Brain microvascular endothelial cell (primary cell): ENCODE data around the gene CDKN2D.

Experiments used
- DNase-seq: peaks from one replicate; pipeline ENCODE4 v3.0.0-alpha.2; 2020
- H3K27ac ChIP-seq: fragments of 250-450 bp; sonication (Bioruptor Pico); 2 replicates; pipeline ENCODE4 v1.5.1; 2020; ENCODE audit warnings: mild to moderate bottlenecking, moderate library complexity
- H3K27me3 ChIP-seq: fragments of 250-450 bp; sonication (Bioruptor Pico); replicated peaks from 2 replicates; pipeline ENCODE4 v1.5.1; 2020; ENCODE audit warnings: mild to moderate bottlenecking
- H3K36me3 ChIP-seq: fragments of 250-450 bp; sonication (Bioruptor Pico); replicated peaks from 2 replicates; pipeline ENCODE4 v1.5.1; 2020; ENCODE audit warnings: mild to moderate bottlenecking
- H3K4me3 ChIP-seq: 2 replicates; pipeline ENCODE4 v1.5.1; 2011; ENCODE audit warnings: low read depth, mild to moderate bottlenecking, control low read depth, low read length, moderate library complexity
- CTCF ChIP-seq: IDR thresholded peaks from 2 replicates; pipeline ENCODE4 v1.5.1; 2011; ENCODE audit warnings: low read depth, mild to moderate bottlenecking, moderate library complexity, low read length, control low read depth, inconsistent platforms; ENCODE audit errors: missing control alignments
- in situ Hi-C: cut with HindIII; loops from 2 replicates; pipeline ENCODE4 v1.10.0; 2017; ENCODE audit warnings: low sequenced_read_pairs, low pct_ligation_motif_present

The CDKN2D gene

DNA sequence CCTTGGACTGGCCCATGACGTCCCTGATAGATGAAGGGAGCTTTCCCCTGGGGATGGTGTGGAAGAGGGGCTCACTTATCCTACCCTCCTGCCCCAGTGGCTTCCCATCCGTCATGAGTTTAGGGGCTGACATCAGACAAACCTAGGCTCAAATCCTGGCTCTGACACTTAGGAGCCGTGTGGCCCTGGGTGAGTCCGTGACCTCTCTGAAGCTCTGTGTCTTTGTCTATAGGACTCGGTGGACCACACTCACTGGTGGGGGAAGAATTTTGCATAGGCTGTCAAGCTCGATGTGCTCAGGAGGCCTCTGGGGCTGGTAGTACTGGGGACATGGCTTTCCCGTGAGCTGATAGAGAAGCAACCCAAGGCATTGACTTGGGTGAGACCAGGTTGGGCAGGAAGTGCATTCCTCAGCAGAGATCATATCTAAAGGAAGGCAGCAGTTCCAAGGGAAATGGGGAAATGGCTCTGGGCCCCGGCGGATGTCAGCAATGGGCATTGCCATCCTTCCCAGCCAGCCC, 35.7 kb upstream of the CDKN2D start:
- no peak overlapping the region for H3K4me3 ChIP-seq
- in situ Hi-C loops: no loop called here
- no peak for TF ChIP-seq CTCF
- DNase-seq: no peak
- H3K36me3 ChIP-seq: no peaks in the 10 kb centered on the region
- H3K27me3 ChIP-seq: no peaks in the 10 kb centered on the region
- H3K27ac ChIP-seq: peak overlapping the region; percentile 81

- no peak for TF ChIP-seq CTCF
- Histone ChIP-seq H3K4me3 (peak overlapping the region; percentile 89), H3K27ac (peak overlapping the region; percentile 81), H3K27me3 (no peaks in the 10 kb centered on the region), H3K36me3 (no peaks in the 10 kb centered on the region)
- in situ Hi-C loops: no loop called here
- peak; percentile 37 for DNase-seq
These were observed 35.2 kb upstream of the CDKN2D start for GRCh38 chr19:10603873-10604459.

DNA sequence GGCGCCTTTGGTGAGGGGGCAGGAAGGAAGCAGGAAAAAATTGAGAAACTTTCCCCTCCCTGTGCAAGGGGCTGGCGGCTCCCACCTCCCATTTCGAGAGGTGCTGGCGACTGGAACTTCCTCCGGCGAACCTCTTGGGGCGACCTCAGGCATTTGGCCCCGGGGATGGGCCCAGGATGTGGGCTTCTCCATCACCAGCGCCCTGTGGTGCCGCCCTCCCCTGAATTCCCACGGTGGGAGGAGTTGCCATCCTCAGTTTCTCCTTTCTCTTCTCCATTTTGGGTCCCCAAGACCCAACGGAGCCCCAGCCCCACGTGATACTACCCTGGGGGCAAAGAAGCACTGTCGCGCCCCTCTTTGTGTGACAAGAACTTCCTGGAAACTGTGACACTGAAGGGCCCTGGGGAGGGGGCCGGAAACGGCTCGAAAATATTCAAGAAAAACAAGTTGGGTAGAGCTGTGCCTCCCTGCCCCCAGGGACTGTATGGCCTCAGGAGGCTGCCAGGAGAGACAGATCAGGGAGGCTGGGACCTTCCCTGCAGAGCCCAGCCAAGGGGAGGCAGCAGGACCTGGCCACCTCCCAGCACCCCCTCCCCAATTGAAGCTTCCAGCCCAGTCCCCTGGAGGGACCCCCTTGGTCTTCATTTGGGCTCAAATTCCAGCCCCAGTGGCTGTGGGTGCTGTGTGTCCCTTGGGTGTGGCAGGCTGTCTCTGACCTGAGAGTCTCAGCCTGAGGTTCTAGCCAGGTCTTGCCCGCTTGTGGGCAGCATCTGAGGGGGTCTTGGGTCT, 34.5 kb upstream of the CDKN2D start:
- Histone ChIP-seq H3K4me3 (peak overlapping the region; percentile 89), H3K27ac (peak overlapping the region; percentile 81), H3K27me3 (no peaks in the 10 kb centered on the region), H3K36me3 (no peaks in the 10 kb centered on the region)
- in situ Hi-C loops: no loop called here
- TF ChIP-seq CTCF: no peak
- no peak for DNase-seq

DNA sequence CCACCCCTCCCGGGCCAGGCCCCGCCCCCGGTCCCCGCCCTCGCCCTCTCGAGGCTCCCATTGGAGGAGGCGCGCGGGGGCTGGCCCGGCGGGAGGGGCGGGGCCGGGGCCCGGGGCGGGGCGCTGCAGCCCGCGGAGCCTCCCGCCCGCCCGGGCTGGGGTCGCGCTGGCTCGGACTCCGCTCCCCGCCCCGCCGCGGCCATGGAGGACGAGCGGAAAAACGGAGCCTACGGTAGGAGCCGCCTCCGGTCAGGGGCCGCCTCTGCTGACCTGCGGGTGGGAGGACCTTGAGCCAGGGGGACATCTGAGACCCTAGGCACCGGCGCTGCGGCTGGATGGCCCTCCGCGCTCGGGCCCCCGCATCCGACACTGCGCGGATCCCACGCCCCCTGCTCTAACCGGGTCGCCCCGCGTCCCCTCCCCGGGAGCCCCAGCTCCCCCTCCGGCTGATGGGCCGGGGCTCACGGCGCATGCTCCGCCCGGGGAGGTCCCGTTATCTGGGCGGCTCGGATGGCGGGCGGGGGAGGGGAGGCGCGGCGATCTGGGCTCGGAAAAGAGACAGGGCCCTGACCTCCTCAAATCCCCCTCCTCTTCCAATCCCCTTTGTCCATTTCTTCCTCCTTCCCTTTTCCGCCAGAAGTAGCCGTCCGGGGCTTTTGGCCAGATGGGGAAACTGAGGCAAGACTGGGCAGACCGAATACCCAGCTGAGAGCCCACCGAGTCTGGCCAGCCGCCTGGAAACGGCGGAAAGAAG, 33.7 kb upstream of the CDKN2D start:
- Histone ChIP-seq H3K27me3 (no peaks in the 10 kb centered on the region), H3K27ac (peak overlapping the region; percentile 81), H3K36me3 (no peaks in the 10 kb centered on the region), H3K4me3 (peak overlapping the region; percentile 89)
- TF ChIP-seq CTCF: no peak
- DNase-seq: peak; percentile 62
- in situ Hi-C loops: no loop called here

DNA sequence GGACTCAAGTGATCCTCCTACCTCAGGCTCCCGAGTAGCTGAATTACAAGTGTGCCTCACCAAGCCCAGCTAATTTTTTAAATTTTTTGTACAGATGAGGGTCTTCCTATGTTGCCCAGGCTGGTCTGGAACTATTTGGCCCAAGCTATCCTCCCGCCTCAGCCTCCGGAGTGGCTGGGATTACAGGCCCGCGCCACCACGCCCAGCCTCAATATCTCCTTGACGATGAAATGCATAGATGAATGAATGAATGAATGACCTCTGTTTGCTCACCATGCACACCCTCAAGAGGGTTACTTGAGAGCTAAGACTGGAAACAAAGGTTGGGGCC, 33.2 kb upstream of the CDKN2D start:
- no peaks in the 10 kb centered on the region for H3K36me3 ChIP-seq
- no peak overlapping the region for H3K4me3 ChIP-seq
- no peak overlapping the region for H3K27ac ChIP-seq
- no peak for DNase-seq
- no peaks in the 10 kb centered on the region for H3K27me3 ChIP-seq
- in situ Hi-C loops: no loop called here
- no peak for TF ChIP-seq CTCF
